HEK293T (cell line): Measurements from ENCODE around the gene RNF14.

Experiments
- ARNT ChIP-seq: fragments of 450-650 bp; IDR thresholded peaks from 2 replicates; pipeline ENCODE4 v1.6.1; 2017; ENCODE audit warnings: mild to moderate bottlenecking
- ELF4 ChIP-seq: fragments of 450-650 bp; IDR thresholded peaks from 2 replicates; pipeline ENCODE4 v1.6.1; 2017; ENCODE audit warnings: antibody characterized with exemption
- FOXA1 ChIP-seq: fragments of 450-650 bp; IDR thresholded peaks from 2 replicates; pipeline ENCODE4 v1.6.1; 2016; ENCODE audit warnings: mild to moderate bottlenecking
- FOXM1 ChIP-seq: fragments of 450-650 bp; IDR thresholded peaks from 2 replicates; pipeline ENCODE4 v1.6.1; 2017; ENCODE audit warnings: mild to moderate bottlenecking, borderline replicate concordance
- SP1 ChIP-seq: fragments of 450-650 bp; IDR thresholded peaks from 2 replicates; pipeline ENCODE4 v1.6.1; 2017
- TARDBP ChIP-seq: fragments of 450-650 bp; IDR thresholded peaks from 2 replicates; pipeline ENCODE4 v1.6.1; 2016
- ZNF384 ChIP-seq: fragments of 450-650 bp; IDR thresholded peaks from 2 replicates; pipeline ENCODE4 v1.6.1; 2016

- no peak for TF ChIP-seq FOXM1
- TF ChIP-seq FOXA1 = no peak
- TF ChIP-seq ELF4 = no peak
- no peak for TF ChIP-seq TARDBP
- TF ChIP-seq SP1 = no peak
- TF ChIP-seq ZNF384 = no peak
- no peak for TF ChIP-seq ARNT
Measured at GRCh38 chr5:141945511-141946051, 23.3 kb upstream of the RNF14 start.
